GM18868 (cell line): ENCODE measurements around the gene IL31RA.
A peak's percentile ranks its signal among the peaks of the same experiment; 100 is the strongest.

Source experiments
- ATAC-seq: cut with Tn5 transposase; IDR thresholded peaks from one replicate; pipeline ENCODE4 v1.9.1; 2021; ENCODE audit warnings: mild to moderate bottlenecking, moderate library complexity; ENCODE audit not compliant: unreplicated experiment

Gene IL31RA

DNA sequence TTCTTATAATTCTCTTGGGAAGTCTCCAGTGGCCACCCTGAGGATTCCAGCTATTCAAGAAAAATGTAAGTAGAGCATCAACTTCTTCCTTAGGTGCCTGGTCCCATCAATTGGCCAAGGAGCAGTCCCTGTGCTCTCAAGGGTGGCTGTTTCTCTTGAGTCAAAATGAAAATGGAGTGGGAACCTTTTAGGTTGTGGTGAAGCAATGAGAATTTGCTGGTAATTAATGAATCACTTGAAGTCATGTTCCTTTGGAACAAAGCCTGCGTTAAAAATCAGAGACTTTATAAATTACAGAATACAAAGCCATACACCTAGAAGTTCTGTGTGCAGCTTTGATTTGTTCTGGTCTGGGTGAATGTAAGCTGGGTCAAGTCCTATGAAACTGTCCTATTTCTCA, 48.9 kb downstream of the IL31RA start:
- no peak for ATAC-seq

DNA sequence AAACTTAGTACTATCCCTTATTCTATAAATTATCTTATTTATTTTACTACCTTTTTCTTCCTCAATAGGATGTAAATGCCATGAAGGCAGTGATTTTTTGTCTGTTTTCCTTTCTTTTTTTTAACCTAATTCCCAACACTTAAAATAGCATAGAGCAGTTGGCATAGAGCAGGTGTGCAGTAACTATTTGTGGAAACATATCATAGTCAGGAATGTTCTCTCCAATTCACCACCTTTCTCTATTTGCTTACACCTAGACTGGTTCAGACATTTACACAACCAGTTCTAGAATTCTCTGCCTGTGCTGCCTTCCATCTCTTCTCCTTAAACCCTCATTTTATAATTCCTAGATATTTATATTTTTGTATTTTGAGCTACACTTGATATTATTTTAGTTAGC, 49.6 kb downstream of the IL31RA start:
- ATAC-seq, result no peak

DNA sequence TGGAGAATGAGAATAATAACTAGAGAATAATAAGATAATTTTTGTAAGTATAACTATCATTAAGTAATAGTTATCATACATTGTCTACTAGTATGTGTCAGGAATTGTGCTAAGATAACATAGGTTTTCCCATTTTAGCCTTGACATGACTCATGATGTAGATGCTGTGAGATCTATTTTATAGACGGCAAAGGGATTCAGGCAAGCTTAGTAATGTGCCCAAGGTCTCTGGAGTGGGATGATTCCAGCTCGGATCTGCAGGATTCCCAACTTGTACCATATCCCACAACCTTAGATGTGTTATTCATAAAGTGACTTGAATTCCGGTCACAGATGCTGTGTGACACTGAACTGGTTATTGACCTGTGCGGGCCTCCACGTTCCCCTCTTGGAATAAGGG, 51.5 kb downstream of the IL31RA start:
- ATAC-seq, result no peak

DNA sequence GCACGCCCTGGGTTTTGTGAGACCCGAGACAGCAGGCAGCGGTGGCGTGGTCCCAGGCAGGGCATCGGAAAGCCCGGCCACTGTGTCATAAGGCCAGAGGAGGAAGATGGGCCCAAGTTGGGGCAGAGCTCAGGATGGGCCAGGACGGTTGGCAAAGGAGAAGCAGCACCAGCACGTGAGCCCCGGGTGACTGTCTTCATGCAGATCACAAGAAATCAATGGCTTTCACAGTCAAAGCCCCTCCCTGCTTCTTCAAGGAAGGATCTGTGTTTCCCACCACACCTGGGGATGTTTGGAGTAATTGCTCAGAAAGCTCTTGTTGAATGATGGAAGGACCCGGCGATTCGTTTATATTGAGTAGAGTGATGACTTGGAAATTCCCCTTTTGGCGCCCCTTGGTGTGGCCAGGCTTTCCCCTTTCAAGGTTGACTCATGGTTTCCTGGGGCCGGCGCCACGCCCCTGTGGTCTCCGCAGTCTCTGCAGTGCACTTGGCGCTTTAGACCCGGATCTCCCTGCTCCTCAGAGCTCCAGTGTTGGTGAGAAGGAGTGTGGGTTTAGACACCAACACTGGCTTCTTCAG, 52.1 kb downstream of the IL31RA start:
- peak; percentile 94 for ATAC-seq

DNA sequence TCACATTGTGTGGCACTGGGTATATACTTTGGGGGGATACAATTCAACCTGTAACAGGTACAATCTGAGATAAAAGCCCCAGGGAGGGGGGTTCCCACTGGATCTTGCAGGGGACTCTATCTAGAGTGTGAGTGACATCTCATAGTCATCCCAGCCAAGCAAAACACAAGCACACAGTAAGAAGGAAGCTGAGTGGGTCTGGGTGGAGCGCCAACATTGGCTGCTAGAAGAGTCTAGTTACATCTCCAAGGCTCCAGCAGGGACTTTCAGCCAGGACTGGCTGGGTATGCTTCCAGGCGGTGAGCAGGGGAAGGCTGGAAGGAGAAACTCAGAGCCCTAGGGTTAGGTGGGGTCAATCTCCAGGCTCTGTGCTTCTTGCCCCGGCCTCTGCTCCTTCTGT, 53.0 kb downstream of the IL31RA start:
- ATAC-seq, result no peak

DNA sequence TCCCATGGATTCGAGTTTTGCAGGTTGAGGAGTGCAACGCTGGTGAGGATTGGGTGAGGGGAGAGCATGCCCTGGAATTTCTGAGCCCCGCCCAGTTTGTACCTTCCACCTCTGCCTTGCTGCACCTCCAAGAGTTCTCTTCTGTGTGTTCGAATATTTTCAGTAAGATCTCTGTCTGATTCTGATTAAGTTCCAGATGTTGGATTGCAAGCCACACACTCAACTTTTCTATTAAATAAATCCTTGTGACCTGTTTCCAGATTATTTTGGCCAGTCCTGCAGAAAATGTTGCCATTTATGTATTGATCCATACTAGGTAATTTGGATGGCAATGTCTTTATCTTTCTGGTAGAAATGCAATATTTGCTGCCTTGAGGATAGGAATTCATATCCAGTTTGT, 54.1 kb downstream of the IL31RA start:
- no peak for ATAC-seq

DNA sequence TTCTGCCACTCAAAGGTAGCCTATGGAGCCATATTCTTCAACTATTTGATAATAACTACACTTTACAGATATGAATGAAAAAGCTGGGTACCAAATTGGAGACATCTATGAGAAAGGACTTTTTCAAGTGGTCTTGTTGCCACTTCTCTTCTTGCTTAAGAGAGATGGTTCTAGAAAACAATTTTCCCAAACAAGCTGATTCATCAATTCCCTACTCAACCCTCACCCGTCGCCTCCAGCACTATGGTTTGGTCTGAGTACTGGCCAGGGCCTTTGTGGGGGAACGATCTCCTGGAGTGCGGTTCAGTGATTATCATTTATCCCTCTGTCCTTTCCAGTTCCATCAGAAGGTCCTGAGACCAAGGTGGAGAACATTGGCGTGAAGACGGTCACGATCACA, 56.8 kb downstream of the IL31RA start:
- no peak for ATAC-seq

DNA sequence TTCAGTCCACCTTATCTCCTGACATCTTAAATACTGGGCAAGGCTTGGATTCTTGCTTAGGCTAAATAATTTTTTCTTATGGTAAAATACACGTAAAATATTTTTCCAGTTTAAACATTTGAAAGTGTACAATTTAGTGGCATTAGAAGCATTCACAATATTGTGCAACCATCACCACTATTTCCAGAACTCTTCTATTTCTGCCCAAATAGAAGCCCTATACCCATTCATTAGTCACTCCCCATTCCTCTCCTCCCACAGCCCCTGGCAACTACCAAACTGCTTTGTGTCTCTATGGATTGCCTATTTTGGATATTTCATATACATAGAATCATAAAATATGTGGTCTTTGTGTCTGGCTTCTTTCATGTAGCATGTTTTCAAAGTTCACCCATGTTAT, 57.6 kb downstream of the IL31RA start:
- ATAC-seq, result no peak

DNA sequence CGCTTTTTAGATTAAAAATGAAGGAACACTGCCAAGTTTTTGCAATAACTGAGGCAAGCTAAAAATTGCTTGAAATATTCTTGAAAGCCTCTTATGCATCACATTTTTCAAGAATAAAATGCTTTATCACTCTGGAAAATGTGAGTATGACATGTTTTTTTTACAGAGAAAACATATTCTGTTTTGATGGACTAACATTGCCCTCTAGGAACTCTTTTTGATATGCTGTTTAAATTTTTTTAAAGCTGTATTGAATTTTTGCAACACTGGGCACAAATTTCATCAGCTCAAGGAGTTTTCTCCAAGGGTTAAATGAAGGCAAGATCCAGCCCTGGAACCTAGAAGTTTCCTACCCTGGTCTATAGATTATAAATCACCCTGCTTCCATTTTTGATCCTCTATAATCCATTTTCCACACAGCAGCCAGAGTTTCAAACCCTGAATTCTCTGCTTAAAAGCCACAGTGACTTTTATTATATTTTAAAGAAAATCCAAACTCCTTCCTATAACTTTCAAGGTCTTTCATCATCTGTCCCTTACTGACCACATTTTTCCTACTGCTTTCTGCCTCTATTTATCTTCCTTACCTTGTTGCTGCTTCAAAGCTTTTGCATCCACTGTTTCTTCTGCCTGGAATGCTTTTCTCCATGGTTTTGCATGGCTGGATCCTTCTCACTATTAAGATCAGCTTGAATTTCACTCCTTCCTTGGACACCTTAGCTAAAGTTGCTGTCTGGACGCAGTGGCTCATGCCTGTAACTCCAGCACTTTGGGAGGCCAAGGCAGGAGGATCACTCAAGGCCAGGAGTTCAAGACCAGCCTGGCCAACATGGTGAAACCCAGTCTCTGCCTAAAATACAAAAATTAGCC, 60.9 kb downstream of the IL31RA start:
- ATAC-seq, result no peak

DNA sequence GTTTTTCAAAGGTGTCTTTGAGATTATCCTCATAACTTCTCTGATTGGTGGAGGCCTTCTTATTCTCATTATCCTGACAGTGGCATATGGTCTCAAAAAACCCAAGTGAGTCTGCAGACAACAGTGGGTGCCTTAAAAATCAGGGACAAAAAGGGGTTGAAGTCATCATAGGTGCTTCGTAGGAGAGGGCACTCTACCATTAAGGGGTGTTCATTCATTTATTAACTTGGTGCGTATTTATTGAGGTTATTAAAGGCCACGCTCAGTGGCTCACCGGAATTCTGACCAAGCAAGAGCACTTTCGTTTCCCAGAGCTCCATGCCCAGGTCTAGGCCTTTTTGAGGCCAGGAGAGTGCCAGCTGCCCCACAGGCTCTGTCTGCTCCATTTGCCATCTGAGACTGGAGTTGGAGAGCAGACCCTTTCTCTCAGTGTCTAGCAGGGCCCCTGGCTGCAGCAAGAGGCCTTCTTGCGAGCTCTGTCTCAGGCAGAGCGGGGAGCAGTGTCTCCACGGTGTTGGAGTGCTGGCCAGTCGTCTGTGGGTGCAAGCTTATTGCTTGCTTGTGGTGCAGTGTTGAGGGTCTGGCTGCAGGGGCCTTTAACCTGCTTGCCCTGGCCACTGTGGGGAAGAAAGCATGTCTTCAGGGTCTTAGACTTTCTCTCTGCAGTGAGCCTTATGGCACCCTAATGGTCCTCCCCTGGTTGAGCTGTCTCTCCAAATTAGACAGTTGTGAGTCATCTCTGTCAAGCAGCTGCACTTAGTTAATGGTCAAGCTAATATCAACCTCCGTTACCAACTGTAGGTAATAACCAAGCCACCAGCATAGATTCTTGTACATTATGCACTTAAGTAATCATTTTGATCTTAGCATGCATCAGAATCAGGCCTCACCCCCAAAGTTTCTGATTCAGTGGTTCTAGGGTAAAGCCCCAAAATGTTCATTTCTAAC, 62.6 kb downstream of the IL31RA start:
- ATAC-seq, result peak; percentile 77

DNA sequence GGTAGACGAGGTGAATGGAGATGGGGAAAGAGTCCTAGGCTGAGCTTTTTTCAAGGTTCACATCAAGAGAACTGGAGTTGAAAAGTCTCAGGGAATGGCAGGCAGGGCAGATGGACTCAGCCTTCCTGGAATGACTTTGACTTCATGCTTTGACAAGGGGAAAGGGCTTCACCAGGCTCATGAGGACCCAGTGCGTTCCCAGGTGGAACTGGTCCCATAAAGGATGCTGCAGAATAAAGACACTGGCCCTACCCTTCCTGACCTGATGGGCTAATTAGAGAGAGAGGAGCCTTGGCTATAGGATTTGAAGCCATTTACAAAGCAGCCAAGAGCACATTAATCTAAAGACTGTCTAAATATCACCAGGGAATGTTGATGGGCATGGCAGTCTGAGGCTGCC, 63.8 kb downstream of the IL31RA start:
- no peak for ATAC-seq

DNA sequence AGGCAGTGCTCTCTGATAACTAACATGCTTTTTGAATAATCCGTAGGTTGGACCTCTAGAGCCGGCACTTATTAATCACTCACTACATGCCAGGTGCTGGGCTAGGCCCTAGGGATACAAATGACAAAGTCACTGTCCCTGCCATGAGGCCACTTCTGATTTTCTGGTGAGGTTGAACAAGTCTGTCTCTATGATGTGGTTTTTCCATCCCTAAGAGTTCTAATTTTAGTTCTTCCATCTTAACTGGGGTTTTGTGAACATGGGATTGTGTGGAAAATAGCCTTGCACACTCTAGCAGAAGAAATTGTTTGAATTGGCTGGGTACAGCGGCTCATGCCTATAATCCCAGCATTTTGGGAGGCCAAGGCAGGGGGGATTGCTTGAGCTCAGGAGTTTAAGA, 64.6 kb downstream of the IL31RA start:
- no peak for ATAC-seq

DNA sequence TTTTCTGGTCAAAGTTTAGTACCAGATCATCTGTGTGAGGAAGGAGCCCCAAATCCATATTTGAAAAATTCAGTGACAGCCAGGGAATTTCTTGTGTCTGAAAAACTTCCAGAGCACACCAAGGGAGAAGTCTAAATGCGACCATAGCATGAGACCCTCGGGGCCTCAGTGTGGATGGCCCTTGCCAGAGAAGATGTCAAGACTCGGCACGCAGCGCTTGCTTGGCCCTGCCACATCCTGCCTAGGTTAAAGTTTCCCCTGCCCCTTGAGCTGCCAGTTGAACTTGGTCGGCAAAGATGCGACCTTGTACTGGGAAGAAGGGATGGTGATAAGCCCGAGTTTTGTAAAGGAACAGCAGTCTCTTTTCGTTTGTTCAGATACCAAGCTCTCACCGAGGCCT, 65.8 kb downstream of the IL31RA start:
- ATAC-seq, result no peak

DNA sequence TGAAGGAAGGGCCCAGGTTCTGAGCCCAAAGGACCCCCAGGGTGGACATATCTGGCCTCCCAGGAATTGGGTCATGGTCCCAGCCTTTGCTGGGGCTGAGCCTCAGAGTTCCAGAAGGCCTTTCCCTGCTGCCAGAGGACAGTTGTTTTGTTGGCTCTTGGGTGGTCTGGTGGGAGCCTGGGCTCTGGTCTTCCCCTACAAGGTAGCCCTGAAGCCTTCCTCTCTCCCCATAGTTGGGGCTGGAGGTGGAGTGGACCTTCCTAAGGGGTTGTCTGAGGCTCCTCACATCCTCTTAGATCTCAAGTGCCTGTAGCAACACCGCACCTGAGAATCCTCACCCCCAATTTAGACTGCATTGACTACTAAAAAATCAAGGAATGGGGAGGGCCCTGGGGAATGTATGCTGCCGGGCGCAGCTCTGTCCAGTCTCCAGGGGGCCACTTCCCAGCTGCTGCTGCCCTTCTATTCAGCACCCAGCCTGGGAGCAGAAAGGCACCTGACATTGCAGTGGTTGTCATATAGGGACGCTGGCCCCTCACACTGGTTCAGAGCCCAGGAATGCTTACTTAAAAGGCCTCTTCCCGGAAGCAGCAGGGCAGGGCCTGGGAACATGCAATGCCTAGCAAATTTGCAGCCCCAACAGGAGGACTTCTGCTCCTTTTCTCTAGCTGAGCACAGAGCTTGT, 66.4 kb downstream of the IL31RA start:
- no peak for ATAC-seq

DNA sequence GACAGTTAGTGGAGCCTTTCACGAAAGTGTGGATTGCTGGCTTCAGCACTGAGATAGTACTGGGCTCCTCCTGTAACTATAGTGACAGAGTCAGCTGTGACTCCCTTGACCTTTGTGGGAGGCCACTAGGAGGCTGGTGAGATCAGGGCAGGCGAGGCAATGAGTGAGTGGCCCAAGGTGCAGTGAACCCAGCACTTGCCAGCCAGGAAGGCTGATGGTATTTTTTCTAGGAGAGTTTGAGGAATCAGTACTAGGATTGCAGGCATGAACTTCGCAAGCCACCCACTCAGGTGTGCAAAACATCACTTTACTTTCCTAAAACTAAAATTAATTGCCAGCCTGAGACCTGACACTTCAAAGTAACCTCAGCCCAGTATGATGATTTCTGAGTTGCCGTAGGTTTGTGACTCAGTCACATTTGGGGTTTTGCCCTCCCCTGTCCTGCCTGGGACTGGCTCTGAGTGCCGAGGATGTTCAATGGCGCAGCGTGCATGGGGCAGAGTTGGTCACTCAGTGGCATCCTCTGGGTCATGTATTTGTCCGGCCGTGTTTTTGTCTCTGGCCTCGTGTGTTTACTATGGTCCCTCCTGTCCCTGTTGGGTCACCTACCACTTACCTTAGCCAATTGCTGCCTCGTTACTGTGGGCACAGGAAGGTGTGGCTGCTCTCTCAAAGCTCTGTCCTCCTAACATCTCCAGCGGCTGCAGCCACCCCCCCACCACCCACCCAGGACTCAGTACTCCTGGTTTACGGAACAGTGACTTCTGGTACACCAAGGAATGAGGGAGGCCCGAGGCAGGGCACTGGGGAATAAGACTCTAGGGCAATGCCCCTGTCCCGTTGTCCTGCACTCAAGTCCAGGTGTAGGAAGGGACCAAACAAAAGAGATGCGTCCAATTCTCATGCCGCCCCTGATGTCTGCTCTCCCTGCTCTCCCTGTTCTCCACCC, 67.2 kb downstream of the IL31RA start:
- no peak for ATAC-seq

DNA sequence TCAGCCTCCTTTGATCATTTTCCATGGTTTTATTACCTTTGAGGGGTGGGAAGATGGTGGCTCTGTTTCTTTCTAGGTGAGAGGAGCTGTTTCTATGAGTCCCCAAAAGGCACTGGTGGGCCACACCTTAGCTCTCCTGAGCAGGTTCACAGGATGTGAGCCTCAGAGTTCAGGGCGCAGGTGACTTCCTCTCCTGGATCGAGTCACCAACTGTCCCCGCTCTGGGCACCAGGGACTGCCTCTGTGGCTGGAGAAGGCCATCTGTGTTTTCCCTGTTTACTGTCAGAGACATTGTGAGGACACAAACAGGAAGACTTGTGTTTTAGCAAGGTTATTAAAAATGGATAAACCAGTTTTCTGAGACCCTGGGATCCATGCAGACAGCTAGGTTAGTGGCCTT, 68.5 kb downstream of the IL31RA start:
- ATAC-seq, result no peak

DNA sequence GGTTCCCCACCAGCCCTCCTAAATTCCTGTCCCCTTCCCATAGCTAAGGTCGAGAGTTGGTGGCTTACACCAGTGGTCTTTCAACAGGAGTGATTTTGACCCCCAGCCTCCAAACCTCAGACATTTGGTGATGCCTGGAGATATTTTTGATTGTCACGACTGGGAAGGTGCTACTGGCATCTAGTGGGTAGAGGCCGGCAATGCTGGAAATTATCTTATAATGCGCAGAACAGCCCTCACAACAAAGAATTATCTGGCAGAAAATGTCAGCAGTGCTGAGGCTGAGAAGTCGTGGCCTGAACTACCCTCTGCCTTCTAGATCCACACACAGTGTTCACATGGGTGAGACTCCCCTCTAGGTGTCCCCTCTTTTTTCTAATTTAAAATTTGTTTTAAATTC, 69.6 kb downstream of the IL31RA start:
- ATAC-seq, result no peak

DNA sequence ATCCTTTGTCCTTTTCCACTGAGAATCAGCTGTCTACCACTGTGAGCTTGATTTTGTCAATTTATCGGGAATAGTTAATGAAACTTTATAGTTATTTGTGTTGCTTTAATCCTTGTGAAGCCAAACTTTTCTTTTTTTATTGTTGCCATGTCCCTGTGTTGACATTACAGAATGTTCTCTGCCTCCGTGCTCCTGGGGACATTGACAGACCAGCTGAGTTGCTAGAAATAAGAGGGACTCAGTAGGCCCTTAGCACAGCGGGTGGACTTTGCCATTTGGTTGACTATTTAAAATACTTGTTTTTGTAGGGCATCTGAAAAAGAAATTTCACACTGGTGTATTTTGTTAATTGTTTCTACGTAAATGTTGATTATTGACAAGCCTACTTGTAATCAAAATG, 70.5 kb downstream of the IL31RA start:
- ATAC-seq, result no peak

DNA sequence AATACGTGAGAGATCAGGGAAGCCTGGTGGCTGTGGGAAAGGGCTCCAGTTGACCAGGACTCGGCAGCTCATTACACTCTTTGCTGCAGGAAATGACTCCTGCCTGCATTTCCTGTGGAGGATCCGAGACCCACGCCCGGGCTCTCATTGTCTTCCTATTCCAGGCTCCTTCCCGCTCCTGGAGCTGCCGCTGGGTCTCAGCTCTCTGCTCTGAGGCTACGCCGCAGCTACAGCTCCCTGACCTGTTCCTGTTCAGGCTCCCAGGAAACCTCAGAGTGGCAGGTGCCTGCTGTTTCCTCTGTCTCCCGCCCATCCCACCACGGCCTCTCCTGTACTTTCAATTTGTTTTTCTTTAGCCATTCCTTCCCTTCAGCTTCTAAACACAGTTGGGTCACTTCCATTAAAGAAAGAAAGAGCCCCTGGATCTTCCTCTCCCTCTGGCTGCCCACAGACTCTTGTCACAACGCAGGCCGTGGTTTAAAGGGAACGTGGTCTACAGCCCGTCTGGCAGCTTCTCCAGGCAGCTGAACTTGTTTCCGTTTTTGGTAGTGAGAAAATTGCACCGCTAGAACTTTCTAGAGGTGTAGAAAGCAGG, 72.1 kb downstream of the IL31RA start:
- ATAC-seq, result no peak
